ACHN (cell line): ENCODE measurements around the gene G0S2.
A peak's percentile ranks its signal among the peaks of the same experiment; 100 is the strongest.

Source experiments
- DNase-seq: peaks from one replicate; pipeline ENCODE4 v3.0.0-alpha.2; 2015
- in situ Hi-C: cut with HindIII; loops from 2 replicates; pipeline ENCODE4 v1.10.0; 2017; ENCODE audit warnings: low sequenced_read_pairs, low pct_ligation_motif_present, low pct_unique_long_range_greater_than_20kb

The G0S2 gene, protein sequence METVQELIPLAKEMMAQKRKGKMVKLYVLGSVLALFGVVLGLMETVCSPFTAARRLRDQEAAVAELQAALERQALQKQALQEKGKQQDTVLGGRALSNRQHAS

DNA sequence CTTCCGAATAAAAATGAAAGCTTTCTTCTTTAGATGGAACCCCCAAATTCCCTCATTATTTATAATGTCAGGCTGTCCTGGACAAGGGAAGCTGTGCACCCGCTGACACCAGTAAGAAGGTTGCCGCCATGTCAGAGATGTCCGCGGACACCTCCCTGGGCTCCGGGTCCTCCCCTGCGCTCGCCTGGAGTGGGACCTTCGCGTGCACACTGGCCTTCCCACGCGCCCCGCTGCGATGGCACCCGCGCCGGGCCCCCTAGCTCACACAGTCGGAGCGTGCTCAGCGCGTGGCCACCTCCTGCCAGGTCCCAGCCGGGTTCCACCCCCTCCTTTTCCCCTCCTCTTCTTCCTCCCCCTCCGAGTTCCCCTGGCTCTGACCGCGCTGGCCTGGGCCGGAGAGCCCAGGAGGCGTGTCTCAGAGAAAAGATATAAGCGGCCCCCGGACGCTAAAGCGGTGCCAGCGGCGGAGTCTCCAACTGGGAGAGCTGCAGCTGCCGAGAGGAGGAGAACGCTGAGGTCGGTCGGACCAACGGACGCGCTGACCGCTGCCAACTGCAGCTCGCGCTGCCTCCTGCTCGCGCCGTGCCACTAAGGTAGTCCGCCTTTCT is at the start of gene G0S2:
Gene G0S2 (plus strand): TSS at position 456 of the 608 bp plus-strand sequence. CDS start 273 bp downstream, outside the sequence.
- DNase-seq, result peak; percentile 35
- in situ Hi-C loops, result loop anchor here (25.0 kb wide), 1 partner anchor 88 kb away; the partner anchor contains the start of gene CAMK1G

DNA sequence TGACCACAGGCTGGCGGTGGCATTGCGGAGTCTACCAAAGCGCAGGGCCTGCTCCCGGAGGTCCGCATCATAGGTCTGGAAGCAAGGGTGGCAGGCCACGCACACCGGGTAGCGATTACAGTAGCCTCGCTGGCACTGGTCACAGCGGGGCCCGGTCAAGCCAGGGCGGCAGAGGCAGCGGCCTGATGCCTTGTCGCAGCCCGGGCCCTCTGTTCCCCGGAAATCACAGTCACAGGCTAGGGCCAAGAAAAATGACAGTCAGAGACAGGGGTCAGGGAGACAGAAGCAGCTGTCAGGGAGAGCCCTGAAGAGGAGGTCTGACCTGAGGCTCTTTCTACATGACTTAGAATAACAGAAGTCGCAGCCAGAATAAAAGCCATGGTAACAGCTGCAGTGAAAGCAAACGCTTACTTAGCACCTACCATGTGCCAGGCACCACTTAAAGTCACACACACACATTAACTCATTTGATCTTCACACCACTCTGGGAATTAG is 49.4 kb upstream of the G0S2 start:
- DNase-seq, result no peak

DNA sequence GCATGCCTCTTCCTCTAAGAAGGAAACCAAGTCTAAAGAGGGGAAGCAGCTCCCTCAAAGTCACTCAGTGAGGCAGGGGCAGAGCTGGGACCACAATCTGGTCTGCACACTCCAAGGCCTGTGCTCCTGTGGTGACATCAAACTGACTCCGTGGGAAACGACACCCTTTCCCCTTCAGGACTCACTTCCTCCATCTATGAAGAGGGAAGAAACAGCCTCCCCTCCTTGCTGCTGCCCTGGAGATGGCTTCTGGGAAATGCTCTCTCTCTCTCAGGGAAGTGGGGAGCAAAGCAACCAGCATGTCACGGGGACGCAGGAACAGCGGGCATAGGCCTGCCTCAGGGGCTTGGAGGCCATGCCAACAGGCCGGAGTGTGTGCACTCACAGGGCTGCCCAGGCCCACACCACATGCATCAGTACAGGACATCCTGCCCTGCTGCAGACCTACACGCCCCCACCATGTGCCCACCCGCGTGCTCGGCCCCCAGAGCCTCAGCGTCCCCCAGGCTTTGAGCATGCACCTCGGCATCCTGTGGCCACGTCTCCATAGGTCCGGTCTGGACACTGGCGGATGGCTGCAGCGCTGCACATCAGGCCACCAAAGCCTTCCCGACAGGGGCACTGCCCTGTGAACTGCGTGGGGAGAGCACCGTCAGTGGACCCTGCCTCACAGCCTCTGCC is 48.7 kb upstream of the G0S2 start:
- in situ Hi-C loops, result no loop called here

More for the DNA sequence above, 49.4 kb upstream of the G0S2 start:
- in situ Hi-C loops, result no loop called here

DNA sequence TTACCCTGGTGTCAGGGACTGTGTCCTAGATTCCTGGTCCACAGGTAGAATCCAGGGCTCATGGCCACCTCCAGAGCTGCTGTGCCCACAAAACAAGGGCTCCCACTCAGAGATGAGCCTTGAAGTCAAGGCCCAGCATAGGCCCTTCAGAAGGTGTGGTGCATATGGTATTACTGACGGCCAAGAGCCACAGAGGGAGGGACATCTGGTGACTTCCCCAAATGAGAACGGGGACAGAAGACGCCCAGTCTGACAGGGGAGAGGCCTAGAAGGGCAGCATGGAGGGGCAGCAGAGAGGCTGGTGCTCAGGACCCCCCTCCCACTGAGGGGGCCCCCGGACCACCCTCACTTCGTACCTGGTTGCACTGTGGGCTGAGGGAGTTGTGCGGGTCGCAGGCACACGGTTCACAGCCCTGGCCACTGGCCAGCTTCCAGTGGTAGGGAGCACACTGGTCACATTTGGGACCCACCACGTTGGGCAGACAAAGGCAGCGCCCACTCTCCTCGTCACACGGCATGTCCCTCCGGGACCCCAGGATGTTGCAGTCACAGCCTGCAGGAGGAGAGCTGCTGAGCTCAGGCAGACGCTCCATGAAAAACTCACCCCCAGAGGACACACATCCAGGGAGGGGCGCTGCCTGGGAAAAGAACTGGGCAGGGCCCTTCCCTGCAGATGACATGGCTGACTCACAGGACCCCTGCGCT is 48.0 kb upstream of the G0S2 start:
- in situ Hi-C loops, result no loop called here
- DNase-seq, result no peak

More for the DNA sequence above, 48.7 kb upstream of the G0S2 start:
- no peak for DNase-seq

DNA sequence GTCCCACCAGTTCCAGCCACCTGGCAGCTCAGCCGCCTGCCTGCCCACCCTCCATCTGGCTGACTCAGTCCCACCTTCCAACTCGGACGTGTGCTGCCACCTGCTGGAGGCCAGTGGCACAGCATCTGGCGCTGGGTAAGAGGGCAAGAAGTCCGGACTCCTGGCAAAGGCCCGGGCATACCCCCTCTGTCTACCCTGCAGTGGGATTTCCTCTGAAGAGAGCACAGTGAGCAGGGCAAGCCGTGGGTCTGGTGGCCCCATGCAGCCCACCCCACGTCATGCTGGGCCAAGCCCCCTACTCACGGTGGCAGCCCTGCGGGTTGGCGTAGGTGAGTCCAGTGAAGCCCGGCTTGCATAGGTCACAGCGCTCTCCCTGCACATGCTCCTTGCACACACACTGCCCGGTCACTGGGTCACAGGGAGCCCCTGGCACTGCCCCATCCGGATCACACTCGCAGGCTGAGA is 47.4 kb upstream of the G0S2 start:
- peak; percentile 81 for DNase-seq
- in situ Hi-C loops, result no loop called here

DNA sequence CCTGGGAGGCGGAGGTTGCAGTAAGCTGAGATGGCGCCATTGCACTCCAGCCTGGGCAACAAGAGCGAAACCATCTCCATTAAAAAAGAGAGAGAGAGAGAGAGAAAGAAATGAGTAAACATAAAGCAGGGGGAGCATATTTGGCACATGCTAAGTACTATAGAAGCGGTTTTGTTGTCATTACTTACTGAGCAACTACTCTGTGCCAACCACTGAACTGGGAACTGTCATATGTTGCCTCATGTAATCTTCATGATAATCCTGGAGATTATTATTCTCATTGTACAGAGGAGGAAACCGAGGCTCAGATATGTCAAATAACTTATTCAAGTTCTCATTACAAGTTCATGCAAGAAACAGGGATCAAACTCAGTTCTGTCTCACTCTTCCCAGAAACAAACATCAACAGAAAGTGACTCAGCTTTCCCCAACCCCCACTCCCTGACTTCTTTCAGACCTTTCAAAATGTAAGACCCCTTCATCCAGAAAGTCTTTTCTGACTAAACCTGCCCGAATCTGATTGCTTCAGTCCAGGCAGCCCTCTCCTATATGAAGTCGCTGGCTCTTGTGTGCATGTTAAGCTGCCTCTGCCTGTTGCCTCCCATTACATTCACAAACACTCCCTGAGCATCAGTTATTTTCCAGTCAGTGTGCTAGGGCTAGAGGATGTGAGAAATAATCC is 46.5 kb upstream of the G0S2 start:
- in situ Hi-C loops, result no loop called here
- DNase-seq, result no peak

DNA sequence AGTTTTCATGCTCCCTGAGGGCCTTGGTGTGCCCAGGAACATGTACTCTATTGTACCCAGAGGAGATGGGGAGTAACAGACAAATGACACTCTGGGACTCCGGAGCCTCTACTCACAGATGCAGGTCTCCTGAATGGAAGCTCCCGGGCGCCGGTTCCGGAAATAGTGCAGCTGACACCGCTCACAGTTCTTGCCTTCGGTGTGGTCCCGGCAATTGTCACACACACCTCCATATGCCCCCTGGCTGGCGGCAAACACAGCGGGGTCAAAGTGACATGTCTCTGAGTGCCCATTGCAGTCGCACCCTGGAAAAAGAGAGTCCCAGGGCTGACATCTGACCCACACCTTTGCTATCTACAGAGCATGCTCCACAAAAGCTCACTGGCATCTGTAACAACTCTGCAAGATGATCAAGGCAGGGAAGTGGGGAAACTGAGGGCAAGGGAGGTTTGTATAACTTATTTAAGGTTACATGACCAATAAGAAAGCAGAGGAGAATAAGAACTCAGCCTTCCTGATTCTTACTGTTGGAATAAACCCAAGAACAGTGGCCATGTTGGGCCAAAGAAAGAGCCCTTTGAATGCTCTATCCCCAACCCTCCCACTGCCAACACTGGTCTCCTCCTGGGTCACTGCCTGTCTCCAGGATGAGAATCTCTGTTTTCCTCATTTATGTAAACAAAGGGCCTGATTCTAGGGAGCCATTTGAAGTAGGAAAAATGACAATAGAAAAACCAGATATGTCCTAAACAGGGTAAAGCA is 45.4 kb upstream of the G0S2 start:
- no peak for DNase-seq
- in situ Hi-C loops, result no loop called here

DNA sequence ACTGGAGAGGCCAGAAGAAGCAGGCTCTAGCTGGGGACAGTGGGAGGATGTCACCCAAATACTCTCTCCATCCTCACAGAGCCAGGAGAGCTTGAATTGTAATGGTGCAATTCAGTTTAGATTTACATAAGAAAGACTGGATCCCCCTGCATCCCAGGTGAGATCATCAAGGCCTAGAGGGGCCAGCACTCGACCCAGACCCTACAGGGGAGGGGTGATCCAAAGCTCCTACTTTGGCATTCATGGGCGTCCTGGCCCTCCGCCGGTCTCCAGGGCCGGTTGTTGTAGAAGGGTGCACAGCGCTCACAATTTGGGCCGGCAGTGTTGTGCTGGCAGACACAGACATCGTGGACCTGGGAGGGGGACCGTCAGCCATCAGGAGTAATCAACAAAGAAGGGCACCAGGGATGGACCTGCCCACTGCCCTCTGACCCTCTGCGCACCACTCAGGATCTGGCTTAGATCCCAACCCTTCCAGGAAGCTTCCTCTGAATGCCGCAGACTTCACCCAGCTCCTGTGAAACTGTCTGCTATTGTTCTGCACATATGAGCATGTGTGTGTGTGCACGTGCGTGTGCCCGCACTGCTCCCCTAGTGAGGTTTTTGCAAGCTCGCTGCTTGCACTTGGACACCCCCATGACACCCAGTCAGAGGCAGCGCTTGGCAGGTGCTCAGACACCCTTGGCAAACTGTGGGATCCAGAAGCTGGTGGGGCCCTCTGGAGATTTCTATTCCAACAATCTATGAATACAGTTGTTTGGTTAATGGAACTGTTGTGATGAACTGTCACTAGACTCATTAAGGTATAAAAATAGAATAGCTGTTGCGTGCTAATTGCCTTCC is 44.6 kb upstream of the G0S2 start:
- in situ Hi-C loops, result no loop called here
- no peak for DNase-seq

DNA sequence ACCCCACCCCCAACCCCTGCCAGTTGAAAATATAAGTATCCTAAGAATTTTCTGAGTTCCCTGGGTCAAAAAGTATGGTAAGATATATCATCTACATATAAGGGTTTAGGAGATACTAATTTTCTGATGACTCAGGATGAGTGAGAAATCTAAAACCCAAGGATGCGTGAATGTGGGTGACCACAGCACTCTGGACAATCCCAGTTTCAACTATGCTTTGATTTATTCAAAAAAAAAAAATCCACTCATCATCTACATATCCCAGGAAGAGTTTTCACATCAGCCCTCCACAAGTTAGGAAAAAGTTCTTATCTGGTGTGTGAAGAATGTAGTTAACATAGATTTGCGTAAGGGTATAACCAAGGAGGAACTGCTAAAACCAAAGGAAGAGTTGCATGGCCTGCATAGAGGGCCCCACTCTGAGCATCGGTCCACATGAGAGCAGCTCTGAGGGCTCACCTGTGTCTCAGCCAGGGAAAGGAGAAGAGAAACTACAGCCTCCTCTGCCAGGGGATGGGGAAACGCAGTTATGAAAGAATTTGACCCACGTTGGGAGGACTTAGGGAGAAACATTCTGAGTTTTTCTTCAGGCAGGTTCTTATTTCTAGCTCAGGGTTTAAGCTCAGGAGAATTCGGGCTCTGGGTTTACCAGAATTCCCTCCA is 41.7 kb upstream of the G0S2 start:
- in situ Hi-C loops, result no loop called here
- peak; percentile 57 for DNase-seq

DNA sequence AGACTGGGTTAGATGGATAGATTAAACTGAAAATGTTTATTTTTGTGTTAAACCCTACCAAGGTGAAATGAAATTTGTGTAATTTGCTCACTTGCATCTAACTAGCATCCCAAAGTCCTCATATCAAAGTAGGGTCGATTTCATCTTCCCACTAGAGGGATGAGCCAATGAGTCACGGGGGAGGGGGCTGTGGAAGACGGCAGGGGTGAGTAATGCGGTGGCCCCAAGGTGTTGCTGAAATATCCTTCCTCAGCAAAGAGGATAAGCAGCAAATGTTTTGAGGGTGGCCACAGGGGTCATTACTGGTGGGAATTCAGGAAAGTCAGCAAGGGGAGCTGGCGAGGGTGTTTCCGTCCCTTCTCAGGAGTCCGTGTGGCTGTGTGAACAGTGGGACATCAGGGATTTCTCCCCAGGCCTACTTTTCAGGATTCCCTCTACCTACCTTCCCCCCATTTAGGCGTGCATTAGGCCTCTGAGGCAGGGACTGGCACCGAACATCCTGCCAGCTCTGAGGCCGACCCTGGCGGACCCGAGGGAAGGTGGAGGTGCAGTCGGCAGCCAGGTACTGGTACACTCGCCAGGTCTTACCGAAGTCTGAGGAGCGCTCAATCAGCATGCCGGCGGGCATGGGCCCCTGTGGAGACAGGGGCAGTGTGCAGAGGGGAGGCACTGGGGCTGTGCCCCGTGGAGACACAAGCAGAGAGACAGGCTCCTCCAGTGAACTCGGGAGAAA is 41.0 kb upstream of the G0S2 start:
- in situ Hi-C loops, result no loop called here
- no peak for DNase-seq

DNA sequence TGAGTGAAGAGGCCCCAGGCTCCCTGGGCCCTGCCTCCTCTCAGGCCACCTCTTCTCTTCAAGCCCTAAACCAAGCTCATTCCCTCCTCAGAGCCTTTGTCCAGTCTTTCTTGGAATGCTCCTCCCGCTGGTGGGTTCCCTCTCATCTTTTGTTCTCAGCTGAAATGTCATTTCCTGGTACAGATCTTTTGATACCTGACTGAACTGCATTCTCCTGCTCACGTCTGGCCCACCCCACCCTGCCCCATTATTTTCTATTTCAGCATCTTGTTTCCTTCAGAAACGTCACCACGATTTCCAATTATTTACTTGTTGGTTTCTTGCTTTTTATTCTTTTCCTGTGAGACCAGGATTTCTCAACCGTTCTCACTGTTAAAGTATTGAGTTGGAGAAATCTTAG is 39.4 kb upstream of the G0S2 start:
- no peak for DNase-seq
- in situ Hi-C loops, result no loop called here

DNA sequence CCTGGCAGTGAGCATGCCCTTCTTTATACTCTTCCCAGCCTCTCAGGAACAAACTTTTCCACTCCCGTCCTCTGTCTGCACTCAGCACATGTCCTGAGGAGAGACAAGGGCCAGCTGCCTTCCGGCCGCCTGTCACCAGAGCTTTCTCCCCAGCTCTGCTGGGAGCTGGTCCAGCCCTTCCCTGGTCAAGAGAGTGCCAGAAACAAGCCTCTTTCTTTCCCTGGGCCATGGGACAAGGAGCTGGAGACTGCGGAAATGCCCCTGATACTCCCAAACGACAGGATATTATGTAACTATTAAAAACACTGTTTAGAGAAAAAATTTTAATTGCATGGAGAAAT is 33.4 kb upstream of the G0S2 start:
- in situ Hi-C loops, result no loop called here
- DNase-seq, result no peak

DNA sequence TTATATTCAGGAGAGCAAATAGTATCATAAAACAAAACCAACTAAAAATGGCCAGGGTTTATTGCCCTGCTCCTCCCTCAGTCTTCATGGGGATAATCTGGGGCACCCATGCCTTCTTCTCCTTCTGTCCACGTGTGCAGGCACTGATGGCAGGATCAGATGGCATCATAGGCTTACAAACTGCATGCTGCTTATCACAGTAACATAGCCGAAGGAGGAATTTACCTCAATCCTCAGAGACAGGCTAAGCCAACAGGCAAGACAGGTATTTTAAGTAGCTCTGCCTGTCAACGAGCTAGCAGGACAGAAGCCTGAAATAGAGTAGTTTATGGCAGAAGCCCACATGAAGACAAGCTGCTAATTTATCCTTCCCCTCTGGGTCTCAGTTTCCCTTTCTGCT is 32.4 kb upstream of the G0S2 start:
- in situ Hi-C loops, result no loop called here
- no peak for DNase-seq

DNA sequence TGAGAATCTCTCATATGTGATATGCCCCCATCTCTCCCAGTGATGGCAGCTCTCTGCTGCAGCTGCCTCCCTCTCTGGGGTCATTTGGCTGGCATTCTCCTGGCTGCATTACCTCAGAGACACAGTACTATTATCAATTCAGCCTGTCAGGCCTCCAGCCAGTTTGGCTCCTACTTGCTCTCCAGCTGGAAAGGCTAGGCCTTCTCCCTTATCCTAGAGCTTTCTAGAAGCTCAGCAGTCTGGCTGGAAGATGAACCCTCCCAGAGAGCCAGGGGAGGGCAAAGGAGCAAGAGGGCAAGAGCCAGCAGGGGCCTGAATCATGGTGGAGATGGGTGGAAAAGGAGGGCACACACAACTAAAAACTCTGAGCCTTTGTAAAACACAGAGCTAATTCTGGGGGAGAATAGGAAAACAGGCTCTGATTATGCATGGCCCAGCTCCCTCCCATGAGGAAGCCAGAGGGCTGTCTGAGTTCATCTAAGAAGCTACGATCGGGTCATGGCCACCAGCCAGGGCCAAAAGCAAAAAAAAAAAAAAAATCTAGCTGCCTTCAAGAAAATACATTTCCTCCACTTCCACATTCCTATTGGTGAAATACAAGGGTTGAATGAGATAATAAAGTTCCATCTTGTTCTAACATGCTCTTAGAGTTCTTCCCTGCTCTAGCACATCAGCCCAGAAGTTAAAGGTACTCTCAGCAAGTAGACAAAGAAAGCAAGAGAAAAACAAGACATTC is 31.8 kb upstream of the G0S2 start:
- DNase-seq, result no peak
- in situ Hi-C loops, result no loop called here

DNA sequence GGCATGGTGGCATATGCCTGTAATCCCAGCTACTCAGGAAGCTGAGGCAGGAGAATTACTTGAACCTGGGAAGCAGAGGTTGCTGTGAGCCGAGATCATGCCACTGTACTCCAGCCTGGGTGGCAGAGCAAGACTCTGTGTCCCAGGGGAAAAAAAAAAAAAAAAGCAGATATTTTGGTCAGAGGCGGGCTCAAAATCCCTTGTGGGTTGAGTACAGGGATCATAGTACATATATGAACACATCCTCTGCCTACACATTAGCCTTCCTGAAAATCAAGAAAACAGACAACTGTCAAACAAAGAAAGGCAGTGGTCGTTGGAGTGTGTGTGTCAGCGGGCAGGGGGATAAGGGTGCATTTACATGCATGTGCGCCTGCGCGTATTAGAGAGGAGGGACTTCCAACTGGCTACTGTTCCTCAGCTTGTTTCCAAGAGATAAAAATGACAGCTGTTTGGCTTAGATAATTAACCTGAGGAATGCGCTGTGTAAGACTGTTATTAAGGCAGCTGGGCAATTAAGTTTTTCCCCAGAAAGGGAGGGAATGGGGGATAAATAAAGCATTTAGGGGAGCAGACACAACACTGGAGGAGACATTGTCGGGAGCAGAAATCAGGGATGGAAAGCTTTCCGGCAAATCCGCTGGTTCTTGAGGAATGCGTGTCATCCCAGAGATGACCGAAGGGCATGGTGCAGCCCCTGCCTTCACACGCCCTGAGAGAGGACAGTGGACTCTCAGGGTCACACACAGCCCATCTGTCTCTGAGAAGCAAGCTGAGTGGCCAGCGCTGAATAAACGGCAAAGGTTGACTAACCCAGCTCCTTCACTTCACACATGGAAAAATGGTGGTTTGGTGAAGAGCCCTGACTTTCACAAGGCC is 29.4 kb upstream of the G0S2 start:
- no peak for DNase-seq
- in situ Hi-C loops, result no loop called here
